Lung (tissue), 12 donors: ENCODE measurements around the gene DPCD. TPM values are rescaled to one million over a fixed set of nuclear protein-coding genes. Genes with fewer than 3 reads are reported as not detected.
"Not testable (repeated sequence)": the region's sequence is repeated elsewhere in the genome, so short reads cannot be mapped to it uniquely, and the experiment has no call there.

Source experiments
- ATAC-seq: fragments of 200-7000 bp; cut with Tn5 transposase; one replicate; pipeline ENCODE4 v1.9.1; 2020; ENCODE audit warnings: moderate number of reproducible peaks; ENCODE audit not compliant: insufficient read depth, low FRiP score
- DNase-seq, 3 donors: peaks; one replicate each; pipeline ENCODE4 v3.0.0-alpha.2; 2013 to 2017
- H3K27ac ChIP-seq, 2 donors: one replicate each; pipeline ENCODE4 v1.5.1; 2013; ENCODE audit warnings: mild to moderate bottlenecking in 2 of 2, moderate library complexity in 2 of 2, control low read depth in 1 of 2, inconsistent platforms in 1 of 2, low read depth in 1 of 2, low read length in 1 of 2
- H3K27me3 ChIP-seq, 3 donors: one replicate each; pipeline ENCODE4 v1.5.1; 2013; ENCODE audit warnings: low read length in 2 of 3; ENCODE audit not compliant: control insufficient read depth in 3 of 3, insufficient read depth in 3 of 3
- H3K36me3 ChIP-seq, 4 donors: one replicate each; pipeline ENCODE4 v1.5.1; 2013; ENCODE audit warnings: low read length in 4 of 4, mild to moderate bottlenecking in 1 of 4, moderate library complexity in 1 of 4; ENCODE audit not compliant: control insufficient read depth in 4 of 4, insufficient read depth in 4 of 4
- H3K4me1 ChIP-seq, 5 donors: one replicate each; pipeline ENCODE4 v1.5.1; 2013; ENCODE audit warnings: low read length in 5 of 5, mild to moderate bottlenecking in 2 of 5, moderate library complexity in 1 of 5; ENCODE audit not compliant: control insufficient read depth in 5 of 5, insufficient read depth in 5 of 5
- H3K4me3 ChIP-seq: one replicate; pipeline ENCODE4 v1.5.1; 2013; ENCODE audit warnings: mild to moderate bottlenecking, control low read depth, moderate library complexity
- H3K9ac ChIP-seq, 2 donors: one replicate each; pipeline ENCODE4 v1.5.1; 2013; ENCODE audit warnings: low read length in 2 of 2, control low read depth in 1 of 2; ENCODE audit not compliant: insufficient read depth in 1 of 2
- H3K9me3 ChIP-seq, 4 donors: one replicate each; pipeline ENCODE4 v1.5.1; 2013; ENCODE audit warnings: low read length in 3 of 4, mild to moderate bottlenecking in 1 of 4, moderate library complexity in 1 of 4; ENCODE audit not compliant: control insufficient read depth in 4 of 4, insufficient read depth in 3 of 4
- WGBS, 2 donors: extraction: QIAGEN DNeasy Blood & Tissue Kit; methylation state at CpG; one replicate each; pipeline ENCODE4 v1.1.7; 2013; 5-methylcytosine and 5-hydroxymethylcytosine counted together
- polyA plus RNA-seq, 2 donors: library from polyadenylated mRNA; stranded (reverse); fragments of 200-250 nt; gene quantifications; one replicate each; pipeline ENCODE4 v1.2.1, GENCODE V29; 2013
- total RNA-seq, 2 donors: library from RNA; depleted of rRNA in 1 of 2; stranded (reverse); fragments of >200 nt in 1 of 2; gene quantifications; one replicate each; pipeline ENCODE4 v1.2.1, GENCODE V29; 2014 to 2021
- TF ChIP-seq, protein P1 (sequence below): IDR thresholded peaks from 2 replicates; pipeline ENCODE4 v1.5.1; 2012; ENCODE audit warnings: mild to moderate bottlenecking; ENCODE audit errors: control extremely low read depth, extremely low read depth
- donor health status: control.
- donor health status: control.
- donor health status: Bipolar disorder and iron deficiency.
- donor health status: healthy.
- donor health status: DM: yes; HTN: yes; CAD: no.

DPCD gene
- total and polyA plus RNA-seq, 4 donors: 24.1 to 31.8 (median 25.9) TPM

DNA sequence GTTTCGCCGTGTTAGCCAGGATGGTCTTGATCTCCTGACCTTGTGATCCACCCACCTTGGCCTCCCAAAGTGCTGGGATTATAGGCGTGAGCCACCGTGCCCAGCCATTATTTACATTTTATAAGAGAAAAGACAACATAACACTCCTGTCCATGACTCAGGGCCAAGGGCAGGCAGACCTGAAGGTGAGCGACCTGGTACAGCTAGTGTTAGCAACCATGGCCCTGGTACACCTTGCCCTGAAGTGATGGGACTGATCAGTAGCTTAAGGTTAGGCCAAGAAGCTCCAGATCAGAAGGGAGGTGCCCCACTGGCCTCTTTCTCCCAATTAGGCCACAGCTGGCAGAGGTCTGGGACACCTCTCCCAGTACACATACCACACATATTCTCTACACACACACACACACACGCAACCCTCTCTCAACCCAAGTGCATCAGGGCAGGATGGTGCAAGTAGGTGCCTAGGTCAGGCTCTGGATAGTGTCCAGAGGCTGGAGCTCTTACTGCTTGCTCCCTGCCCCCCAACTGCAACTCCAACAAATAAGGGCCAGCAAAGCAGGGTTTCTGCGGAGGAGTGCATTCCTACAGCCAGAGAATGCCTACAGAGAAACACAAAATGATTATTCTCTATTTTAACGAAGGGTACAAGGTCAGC, 43.8 kb downstream of the DPCD start:
- Histone ChIP-seq H3K9me3 (no peaks in the 10 kb centered on the region), H3K9ac (no peak overlapping the region), H3K4me1 (peaks cover 0 to 5% (median 0%) of the 10 kb centered on the region in 5 donors), H3K27me3 (no peaks in the 10 kb centered on the region), H3K36me3 (peaks cover 0 to 17% (median 7%) of the 10 kb centered on the region in 4 donors), H3K4me3 (no peak overlapping the region), H3K27ac (no peak overlapping the region)
- TF ChIP-seq, protein P1, sequence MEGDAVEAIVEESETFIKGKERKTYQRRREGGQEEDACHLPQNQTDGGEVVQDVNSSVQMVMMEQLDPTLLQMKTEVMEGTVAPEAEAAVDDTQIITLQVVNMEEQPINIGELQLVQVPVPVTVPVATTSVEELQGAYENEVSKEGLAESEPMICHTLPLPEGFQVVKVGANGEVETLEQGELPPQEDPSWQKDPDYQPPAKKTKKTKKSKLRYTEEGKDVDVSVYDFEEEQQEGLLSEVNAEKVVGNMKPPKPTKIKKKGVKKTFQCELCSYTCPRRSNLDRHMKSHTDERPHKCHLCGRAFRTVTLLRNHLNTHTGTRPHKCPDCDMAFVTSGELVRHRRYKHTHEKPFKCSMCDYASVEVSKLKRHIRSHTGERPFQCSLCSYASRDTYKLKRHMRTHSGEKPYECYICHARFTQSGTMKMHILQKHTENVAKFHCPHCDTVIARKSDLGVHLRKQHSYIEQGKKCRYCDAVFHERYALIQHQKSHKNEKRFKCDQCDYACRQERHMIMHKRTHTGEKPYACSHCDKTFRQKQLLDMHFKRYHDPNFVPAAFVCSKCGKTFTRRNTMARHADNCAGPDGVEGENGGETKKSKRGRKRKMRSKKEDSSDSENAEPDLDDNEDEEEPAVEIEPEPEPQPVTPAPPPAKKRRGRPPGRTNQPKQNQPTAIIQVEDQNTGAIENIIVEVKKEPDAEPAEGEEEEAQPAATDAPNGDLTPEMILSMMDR: no peak
- DNase-seq (no peak), ATAC-seq (no peak)
- WGBS, 2 donors: 75 to 82% methylated on average over 8 of the region's 8 CpGs

DNA sequence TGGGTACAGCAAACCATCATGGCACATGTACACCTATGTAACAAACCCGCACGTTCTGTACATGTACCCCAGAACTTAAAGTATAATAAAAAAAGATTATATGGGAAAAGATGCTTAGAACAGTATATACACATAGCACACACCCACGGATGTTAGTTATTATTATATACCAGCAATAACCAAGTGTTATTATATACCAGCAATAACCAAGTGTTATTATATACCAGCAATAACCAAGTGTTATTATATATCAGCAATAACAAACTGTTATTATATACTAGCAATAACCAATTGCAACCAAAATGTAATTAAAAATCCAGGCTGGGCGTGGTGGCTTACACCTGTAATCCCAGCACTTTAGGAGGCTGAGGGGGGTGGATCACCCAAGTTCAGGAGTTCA, 45.4 kb downstream of the DPCD start:
- H3K27me3 ChIP-seq, H3K9ac ChIP-seq, DNase-seq, H3K9me3 ChIP-seq, H3K4me3 ChIP-seq, H3K27ac ChIP-seq, H3K4me1 ChIP-seq, ATAC-seq: not testable (repeated sequence)
- H3K36me3 ChIP-seq: peaks cover 6 to 15% (median 9%) of the 10 kb centered on the region in 4 donors
- 98 to 99% methylated on average over 4 of the region's 4 CpGs for WGBS, 2 donors

DNA sequence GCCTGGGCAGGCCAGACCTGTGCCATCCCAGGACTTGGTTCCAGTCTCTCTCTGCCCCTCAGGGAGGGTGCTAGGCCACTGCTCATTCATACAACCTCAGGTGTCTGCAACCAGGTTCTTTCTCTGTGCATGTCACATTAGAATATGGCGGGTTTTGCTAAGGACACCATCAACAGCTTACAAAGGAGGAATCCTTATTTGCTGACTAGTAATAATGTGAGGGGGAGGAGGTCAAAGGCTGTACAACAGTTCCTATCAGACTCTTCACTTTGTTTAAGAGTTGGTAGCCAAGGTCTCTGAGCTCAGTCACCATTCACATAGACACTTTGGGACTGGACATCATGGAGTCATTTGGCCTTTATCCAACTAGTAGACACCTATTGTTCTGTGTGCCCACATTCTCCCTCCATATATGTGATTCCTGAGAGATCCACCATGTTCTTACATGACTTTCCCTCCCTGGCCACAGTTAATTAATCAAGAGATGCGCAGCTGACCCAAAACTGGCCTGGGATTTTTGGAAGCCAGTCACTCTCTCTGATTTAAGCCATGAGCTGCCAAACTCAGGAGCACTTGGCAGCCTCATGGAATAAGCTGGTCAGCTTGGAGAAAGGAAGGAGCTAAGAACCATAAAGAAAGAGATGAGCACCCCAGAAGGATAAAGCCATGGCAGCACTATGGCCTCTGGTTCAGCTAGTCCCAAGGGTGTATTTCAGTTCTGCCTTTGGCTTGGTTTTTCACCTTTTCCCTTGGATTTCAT, 51.2 kb downstream of the DPCD start:
- Histone ChIP-seq H3K4me1 (no peaks in the 10 kb centered on the region), H3K27ac (no peak overlapping the region), H3K36me3 (peaks cover 6 to 12% (median 8%) of the 10 kb centered on the region in 4 donors), H3K9ac (no peak overlapping the region), H3K9me3 (no peaks in the 10 kb centered on the region), H3K4me3 (no peak overlapping the region), H3K27me3 (no peaks in the 10 kb centered on the region)
- DNase-seq (no peak), ATAC-seq (no peak)
- WGBS, 2 donors: 95 to 100% methylated on average over 2 of the region's 2 CpGs
- TF ChIP-seq, protein P1: no peak

DNA sequence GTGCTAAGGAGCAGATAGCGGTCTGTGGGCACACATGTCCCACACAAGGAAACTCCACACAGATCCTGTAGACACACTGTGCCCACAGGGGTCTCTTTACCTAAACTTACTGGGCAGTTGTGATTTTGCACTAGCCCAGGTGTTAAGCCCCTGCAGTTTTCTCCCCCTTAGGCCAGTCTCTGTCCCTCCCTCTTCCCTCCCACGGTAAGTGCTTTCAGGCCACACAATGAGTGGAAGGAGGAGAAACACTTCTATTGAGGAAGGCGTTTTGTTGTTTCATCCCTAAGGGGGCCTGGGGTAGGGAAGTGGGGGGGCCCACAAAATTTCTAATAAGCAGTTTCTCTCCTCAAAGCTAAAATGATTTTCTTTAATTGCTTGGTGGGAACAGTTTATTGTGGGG, 55.4 kb downstream of the DPCD start:
- WGBS, 2 donors: 83 to 90% methylated on average over 3 of the region's 3 CpGs
- TF ChIP-seq, protein P1: no peak

More for the DNA sequence above, 55.4 kb downstream of the DPCD start:
- H3K36me3 ChIP-seq: peaks cover 0 to 17% (median 9%) of the 10 kb centered on the region in 4 donors
- H3K9me3 ChIP-seq: no peaks in the 10 kb centered on the region
- no peak for ATAC-seq
- no peak overlapping the region for H3K9ac ChIP-seq
- H3K4me1 ChIP-seq: peaks cover 0 to 3% (median 0%) of the 10 kb centered on the region in 5 donors
- no peak for DNase-seq
- H3K4me3 ChIP-seq: no peak overlapping the region
- no peaks in the 10 kb centered on the region for H3K27me3 ChIP-seq
- H3K27ac ChIP-seq: no peak overlapping the region
